Omental fat pad (tissue), 4 donors: ENCODE data around the gene STRC. TPM values are rescaled to one million over a fixed set of nuclear protein-coding genes. Genes with fewer than 3 reads are reported as not detected.
"Not testable (repeated sequence)": the region's sequence is repeated elsewhere in the genome, so short reads cannot be mapped to it uniquely, and the experiment has no call there.

Source experiments
- ATAC-seq: fragments of 150-250 bp; one replicate; pipeline ENCODE4 v1.9.1; 2016; ENCODE audit warnings: mild to moderate bottlenecking, moderate library complexity; ENCODE audit not compliant: low FRiP score
- DNase-seq: peaks from one replicate; pipeline ENCODE4 v3.0.0-alpha.2; 2019; ENCODE audit warnings: low spot score
- CTCF ChIP-seq, 3 donors: fragments of 450-650 bp; IDR thresholded peaks; one replicate each; pipeline ENCODE4 v1.5.1; 2016 to 2017; ENCODE audit warnings: antibody characterized with exemption in 3 of 3, mild to moderate bottlenecking in 3 of 3, moderate library complexity in 2 of 3
- total RNA-seq, 4 donors: library from RNA; depleted of rRNA; stranded (reverse); fragments of >200 nt; gene quantifications; one replicate each; pipeline ENCODE4 v1.1.0, GENCODE V29; 2016

STRC gene
- under 1 TPM; 0.24 to 0.47 (median 0.39) TPM for total RNA-seq

GRCh38 chr15:43618700-43619099 is at the start of gene STRC:
Gene STRC, minus strand, starts transcription at chr15:43618800. Its CDS starts 78 bp downstream, at chr15:43618722.
- ATAC-seq, DNase-seq: not testable (repeated sequence)

- not testable (repeated sequence) for DNase-seq, ATAC-seq
Measured at GRCh38 chr15:43666177-43666576, 47.6 kb upstream of the STRC start.

GRCh38 chr15:43663333-43663732 is 44.7 kb upstream of the STRC start:
- DNase-seq, ATAC-seq: not testable (repeated sequence)

GRCh38 chr15:43662293-43662692 is 43.7 kb upstream of the STRC start:
- not testable (repeated sequence) for DNase-seq, ATAC-seq

- ATAC-seq, DNase-seq: not testable (repeated sequence)
Measured at GRCh38 chr15:43659727-43660126, 41.1 kb upstream of the STRC start.

- ATAC-seq, DNase-seq: not testable (repeated sequence)
Measured at GRCh38 chr15:43649430-43649926, 30.9 kb upstream of the STRC start.

GRCh38 chr15:43648649-43649429 is 30.2 kb upstream of the STRC start, which contains the start of gene CATSPER2:
Gene CATSPER2, minus strand, starts transcription at chr15:43648844. Its CDS starts 783 bp downstream, at chr15:43648061.
- TF ChIP-seq CTCF (IDR thresholded peaks at IDR 0.05): no peak
- no peak for DNase-seq
- no peak for ATAC-seq

- ATAC-seq, DNase-seq: not testable (repeated sequence)
Measured at GRCh38 chr15:43638464-43639204, 20.0 kb upstream of the STRC start.

GRCh38 chr15:43626937-43627336 is 8.3 kb upstream of the STRC start:
- DNase-seq, ATAC-seq: not testable (repeated sequence)

- TF ChIP-seq CTCF (IDR thresholded peaks at IDR 0.05): no peak
- DNase-seq: no peak
- no peak for ATAC-seq
Measured at GRCh38 chr15:43625106-43625505, 6.5 kb upstream of the STRC start.

GRCh38 chr15:43622068-43622799 is 3.6 kb upstream of the STRC start:
- not testable (repeated sequence) for DNase-seq, ATAC-seq

GRCh38 chr15:43617750-43618149 is 850 bp downstream of the STRC start:
- not testable (repeated sequence) for ATAC-seq, DNase-seq

GRCh38 chr15:43602233-43602632 is 16.4 kb downstream of the STRC start:
- not testable (repeated sequence) for ATAC-seq

GRCh38 chr15:43600200-43600599 is 18.4 kb downstream of the STRC start:
- not testable (repeated sequence) for DNase-seq, ATAC-seq

More at GRCh38 chr15:43602233-43602632, 16.4 kb downstream of the STRC start:
- not testable (repeated sequence) for DNase-seq

- not testable (repeated sequence) for ATAC-seq, DNase-seq
Measured at GRCh38 chr15:43599131-43599530, 19.5 kb downstream of the STRC start.
